ENCODE measurements around the gene NR6A1.

Gene NR6A1

DNA sequence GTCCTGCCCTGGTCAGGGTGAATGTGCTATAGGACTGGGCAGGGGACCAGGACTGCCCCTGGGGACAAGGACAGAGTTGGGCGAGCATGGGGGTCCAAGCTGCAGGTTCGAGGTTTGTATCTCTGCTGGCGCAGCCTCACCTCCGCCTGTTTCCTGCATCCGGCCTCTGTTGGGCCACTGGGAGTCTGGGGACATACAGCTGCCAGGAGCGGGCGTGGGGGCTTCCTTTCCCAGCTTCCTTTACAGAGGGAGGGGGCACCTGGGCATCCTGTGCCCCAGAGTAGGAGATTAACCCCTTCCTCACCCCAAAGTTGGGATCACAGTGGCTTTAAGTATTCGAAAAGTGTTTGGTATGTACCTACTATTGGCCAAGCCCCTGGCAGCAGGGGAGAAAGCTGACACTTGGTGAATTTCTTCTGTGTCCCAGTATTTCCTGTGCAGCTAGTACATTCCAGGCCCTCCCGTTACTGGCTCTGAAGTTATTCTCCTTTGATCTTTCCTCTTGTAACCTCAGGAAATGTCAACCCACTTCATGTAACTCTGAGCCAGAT, 24.8 kb upstream of the NR6A1 start:
- no peak for DNase-seq (ENCODE audit: low read depth in 3 of 3)

DNA sequence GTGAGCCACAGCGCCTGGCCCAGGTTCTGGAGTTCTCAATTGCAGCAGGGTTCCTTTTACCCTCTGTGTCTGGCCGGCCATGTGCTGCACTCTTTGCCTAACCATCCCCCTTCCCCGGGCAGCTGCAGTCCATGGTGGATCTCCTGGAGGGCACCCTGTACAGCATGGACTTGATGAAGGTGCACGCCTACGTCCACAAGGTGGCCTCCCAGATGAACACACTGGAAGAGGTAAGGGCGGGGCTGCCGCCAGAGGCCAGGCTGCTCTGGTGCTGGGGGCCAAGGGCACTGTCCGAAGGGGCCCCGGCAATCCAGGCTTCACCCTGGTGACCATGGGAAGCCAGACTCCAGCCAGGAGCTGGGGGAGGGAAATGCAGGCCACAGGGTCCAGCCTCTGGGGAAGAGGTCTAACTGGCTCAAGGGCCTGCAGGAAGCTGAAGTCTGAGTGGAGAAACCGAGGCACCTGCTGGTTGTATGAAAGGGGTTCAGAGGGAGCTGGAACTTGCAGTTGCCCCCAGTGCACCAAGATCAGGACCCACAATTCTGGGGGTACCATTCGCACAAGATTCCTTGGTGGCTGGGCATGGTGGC, 23.9 kb upstream of the NR6A1 start:
- DNase-seq (ENCODE audit: low read depth in 3 of 3), result no peak

DNA sequence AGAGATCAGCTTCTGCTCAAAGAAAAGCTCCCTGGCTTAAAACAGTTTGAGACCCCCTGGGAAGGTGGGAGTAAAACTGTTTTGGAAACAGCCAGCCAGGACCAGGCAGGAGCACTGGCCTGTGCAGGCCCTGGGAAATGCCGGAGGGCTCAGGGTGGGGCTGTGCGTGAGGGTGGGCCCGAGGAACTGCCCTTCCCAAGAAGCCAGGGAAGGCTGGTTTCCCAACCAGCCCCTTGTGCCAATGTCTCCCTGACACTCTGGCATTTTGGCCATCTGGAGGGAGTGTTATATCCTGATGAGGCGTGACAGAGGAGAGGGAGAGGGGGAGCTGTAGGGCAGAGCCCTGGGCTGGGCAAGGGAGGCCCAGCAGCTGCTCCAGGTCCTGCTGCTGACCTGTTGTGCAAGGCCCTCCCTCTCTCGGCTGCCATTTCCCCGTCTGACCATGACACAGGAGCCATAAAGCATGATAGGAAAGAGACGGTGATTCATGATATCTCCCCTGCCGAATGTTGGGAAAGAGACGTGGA, 22.0 kb upstream of the NR6A1 start:
- no peak for DNase-seq (ENCODE audit: low read depth in 3 of 3)

DNA sequence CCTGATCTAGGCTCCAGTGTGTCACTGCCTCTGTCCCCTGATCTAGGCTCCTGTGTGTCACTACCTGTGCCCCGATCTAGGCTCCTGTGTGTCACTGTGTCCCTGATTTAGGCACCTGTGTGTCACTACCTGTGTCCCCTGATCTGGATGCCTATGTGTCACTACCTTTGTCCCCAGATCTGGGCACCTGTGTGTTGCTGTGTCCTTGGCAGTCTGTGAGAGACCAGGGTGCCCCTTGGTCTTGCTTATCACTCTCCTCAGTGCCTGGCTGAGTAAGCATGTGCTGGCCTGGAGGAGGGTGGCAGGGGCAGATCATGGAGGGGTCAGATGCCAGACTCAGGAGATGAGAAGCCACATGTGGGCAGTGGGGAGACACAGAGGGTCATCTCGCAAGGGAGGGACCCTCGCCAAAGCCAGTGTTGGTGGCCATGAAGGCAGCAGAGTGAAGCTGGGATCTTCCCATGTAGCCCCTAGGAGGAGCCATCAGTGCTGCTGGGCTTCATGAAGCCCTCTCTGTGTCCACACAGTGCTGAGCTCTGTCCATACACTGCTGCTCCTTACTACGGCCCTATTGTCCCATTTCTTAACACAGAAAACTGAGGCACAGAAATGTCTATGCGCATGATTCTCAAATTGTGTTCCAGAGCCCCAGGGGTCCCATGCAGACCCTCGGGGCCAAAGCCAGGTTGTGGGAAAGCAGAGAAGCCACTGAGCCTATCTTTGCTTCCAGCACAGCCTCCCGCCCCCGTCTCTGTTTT, 21.3 kb upstream of the NR6A1 start:
- DNase-seq (ENCODE audit: low read depth in 3 of 3), result no peak

DNA sequence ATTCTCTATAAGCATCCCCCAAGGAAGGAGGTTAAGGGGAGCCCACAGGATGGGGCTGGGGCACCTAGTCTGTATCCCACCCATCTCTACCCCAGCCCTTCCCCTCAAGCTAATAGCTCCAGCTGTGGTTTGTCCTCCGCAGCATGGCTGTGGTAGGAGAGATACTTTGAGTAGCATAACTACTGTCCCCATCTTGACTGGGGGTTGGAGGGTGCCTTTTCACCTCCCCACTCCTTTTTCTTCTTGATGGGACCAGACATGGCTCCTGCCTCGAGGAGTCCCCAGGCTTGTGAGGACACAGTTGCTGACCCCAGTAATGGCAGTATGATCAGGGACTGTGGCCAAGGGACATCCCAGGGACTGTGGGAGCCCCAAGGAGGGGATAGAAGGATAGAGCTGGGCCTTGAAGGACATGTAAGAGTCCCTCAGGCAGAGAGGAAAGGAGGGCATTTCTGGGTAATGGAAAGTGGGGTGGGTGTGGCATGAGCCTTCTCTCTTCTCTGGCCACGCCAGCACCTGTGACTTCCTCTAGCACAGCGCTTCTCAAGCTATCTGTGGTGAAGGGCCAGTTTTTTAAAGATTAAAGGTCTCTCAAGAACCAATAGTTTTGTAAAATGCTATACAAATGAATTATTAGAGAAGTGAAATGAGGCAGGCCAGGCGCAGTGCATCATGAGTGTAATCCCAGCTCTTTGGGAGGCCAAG, 19.8 kb upstream of the NR6A1 start:
- DNase-seq (ENCODE audit: low read depth in 3 of 3), result no peak

DNA sequence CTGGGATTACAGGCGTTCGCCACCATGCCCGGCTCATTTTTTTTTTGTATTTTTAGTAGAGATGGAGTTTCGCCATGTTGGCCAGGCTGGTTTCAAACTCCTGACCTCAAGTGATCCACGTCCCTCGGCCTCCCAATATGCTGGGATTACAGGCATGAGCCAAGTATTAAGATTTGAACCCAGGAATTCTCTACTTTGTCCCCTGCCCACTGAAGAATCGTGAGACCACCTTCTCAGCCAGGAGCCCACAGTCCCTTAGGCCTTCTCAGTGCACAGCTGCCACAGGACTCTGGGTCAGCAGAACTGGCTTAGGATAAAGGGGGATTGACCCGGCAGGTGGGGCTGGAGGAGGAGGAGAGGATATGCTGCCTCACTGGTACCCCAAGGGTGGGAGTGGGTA, 19.2 kb upstream of the NR6A1 start:
- DNase-seq (ENCODE audit: low read depth in 3 of 3), result no peak

DNA sequence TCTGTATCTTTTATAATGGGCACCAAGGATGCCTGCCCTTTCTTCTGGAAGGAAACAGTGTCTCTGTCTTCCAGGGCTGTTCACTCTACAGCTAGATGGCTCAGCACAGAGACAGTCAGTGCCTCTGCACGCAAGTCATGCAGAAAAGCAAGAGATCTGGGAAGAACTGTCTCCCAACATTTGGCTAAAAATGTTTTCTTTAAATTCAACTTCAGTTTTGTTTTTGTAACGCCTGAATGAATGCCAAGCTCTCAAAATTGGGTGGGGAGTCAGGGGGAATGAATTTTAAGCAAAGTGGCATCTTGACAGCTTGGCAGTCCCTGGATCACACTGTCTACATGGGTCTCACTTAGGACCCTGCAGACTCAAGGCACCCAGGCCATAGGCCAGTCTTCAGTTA, 18.4 kb upstream of the NR6A1 start:
- DNase-seq (ENCODE audit: low read depth in 3 of 3), result no peak

DNA sequence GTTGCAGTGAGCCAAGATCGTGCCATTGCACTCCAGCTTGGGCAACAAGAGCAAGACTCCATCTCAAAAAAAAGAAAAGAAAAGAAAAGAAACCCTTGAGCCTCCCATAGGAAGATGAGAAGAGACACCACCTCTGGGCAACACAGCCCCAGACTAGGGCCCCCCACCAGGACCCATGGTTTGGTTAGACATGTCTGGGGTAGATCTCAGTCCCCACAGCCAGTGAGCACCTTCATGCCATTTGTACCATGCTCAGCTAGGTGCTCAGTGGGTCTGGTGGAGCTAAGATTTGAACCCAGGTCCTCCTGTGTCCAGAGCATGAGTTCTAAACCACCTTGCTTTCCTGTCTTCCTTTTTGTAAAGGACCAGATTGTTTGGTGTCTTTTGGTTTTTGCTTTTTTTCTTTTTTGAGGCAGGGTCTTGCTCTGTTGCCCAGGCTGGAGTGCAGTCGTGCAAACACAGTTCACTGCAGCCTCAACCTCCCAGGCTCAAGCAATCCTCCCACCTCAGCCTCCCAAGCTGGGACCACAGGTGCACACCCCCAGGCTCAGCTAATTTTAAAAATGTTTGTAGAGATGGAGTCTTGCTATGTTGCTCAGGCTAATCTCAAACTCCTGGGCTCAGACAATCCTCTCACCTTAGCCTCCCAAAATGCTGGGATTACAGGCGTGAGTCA, 17.6 kb upstream of the NR6A1 start:
- no peak for DNase-seq (ENCODE audit: low read depth in 3 of 3)

DNA sequence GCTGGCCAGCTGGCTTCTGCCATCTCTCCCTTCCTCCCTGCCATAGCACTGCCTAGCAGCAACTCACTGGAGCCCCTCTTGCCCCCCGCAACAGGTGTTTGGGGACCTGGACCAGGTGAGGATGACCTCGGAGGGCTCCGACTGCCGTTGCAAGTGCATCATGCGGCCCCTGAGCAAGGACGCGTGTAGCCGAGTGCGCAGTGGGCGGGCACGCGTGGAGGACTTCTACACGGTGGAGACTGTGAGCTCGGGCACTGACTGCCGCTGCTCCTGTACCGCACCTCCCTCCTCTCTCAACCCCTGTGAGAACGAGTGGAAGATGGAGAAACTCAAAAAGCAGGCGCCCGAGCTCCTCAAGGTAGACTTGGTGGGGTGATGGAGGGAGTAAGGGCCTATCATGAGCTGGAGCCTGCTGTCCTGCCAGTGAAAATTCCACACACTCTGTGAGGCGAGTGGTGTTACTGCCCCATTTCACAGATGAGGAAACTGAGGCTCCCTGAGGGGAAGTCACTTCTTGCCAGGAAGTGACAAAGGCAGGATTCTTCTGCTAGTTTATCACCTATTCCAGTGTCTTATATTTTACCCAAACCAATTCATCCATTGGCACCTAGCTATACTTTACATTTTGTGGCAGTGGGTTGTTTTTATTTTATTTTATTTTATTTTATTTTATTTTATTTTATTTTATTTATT, 15.9 kb upstream of the NR6A1 start:
- DNase-seq (ENCODE audit: low read depth in 3 of 3), result no peak

DNA sequence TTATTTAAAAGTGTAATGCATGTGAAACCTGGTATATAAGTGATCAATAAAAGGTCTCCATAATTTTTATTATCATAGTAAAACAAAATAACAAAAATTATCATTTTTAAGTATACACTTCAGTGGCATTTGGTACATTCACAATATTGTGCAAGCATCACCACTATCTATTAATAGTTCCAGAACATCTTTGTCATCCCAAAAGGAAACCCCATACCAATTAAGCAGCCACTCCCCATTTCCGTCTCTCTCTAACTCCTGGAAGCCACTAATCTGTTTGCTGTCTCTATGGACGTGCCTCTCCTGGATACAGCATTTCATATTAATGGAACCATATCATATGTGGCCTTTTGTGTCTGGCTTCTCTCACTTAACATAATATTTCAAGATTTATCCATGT, 13.4 kb upstream of the NR6A1 start:
- no peak for DNase-seq (ENCODE audit: low read depth in 3 of 3)

DNA sequence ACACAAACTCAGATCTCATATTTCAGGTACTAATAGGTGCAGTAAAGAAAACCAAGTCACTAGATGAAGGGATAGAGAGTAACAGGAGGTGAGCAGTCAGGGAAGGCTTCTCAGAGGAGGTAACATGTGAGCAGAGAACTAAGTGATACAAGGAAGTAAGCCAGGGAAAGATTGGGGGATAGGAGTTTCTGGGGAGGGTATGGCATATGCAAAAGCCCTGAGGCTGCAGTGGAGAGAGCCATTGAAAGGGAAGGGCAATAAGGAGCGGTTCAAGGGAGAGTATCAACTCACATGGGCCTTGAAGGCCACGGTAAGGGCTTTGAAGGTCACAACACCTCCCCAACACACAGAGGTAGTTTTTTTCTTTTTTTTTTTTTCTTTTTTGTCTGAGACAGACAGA, 12.7 kb upstream of the NR6A1 start:
- no peak for DNase-seq (ENCODE audit: low read depth in 3 of 3)

DNA sequence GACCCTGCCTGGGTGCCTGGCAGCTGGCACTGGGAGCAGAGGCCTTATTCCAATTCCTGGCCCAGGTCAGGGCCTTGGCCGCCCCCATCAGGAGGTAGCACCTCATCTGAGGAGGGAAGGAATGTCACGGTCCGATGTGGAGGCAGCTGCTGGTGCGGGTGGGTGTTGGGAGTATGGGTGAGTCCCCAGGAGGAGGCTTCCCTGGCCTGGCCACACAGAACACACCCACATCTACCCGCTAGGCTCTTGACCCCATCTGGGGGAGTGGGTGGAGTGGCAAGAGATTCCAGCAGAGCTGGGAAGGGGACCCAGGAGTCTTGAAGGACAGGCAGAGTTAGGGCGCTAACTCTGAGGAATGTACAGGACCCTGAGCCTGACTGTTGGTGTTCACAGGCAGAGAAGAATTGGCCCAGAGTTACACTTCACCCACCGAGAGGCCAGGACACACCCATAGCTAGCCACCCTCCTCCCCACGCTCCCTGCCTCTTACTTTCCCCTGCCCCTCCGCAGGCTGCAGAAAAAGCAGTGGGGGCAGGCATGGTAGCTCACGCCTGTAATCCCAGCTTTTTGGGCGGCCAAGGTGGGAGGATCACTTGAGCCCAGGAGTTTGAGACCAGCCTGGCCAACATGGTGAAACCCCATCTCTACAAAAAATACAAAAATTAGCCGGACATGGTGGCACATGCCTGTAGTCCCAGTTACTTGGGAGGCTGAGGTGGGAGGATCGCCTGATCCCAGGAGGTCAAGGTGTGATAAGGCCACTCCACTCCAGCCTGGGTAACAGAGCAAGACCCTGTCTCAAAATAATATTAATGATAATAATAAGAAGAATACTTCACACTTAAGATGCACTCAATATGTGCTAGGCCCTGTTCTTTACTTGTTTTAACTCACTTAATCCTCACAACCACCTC, 11.8 kb upstream of the NR6A1 start:
- no peak for DNase-seq (ENCODE audit: low read depth in 3 of 3)

DNA sequence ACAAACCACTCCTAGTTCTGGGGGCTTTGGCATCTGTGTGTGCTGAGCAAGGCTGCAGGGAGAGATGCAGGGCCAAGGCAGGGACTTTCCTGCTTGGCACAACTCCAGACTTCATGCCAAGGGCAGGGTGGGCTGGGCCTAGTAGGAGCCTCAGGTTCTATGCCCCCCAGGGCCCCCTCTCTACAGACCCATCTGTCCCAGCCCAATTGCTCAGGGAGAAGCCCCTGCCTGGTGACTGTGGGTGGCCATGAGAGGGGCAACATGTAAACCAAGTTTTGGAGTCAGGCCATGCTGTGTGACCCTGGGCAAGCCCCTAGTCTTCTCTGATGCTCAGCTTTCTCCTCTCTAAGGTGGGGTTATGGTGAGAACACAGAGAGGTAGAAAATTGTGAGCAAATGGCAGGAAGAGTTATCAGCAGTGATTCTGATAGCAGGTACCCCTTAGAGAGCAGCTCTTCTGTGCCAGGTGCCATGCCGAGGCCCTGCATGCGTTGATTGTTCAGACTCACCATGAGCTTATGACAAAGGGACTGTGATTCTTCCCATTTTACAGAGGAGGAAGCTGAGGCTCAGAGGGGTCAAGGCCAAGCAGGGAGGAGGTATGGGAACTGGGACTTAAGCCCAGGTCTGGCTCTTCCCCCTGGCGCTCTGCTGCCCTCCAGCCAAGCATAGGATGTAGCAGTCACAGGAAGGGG, 11.0 kb upstream of the NR6A1 start:
- no peak for DNase-seq (ENCODE audit: low read depth in 3 of 3)

DNA sequence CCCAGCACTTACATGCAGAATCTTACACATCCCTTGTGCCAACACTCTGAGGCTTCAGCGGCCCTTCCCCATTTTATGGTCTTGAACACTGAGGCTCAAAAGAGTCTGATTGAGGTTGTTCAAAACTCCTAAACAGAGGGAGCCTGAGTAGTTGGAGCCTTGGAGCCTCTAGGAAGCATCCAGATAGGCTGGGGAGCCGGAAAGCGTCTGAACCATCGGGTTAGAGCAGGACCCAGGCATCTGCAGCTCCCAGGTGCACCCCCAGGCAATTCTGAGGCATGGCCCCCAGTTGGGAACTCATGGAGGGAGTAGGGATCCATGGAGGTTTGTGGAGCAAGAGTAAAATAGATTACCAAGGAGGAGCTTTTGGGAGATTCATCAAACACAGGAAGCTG, 9.6 kb upstream of the NR6A1 start:
- DNase-seq (ENCODE audit: low read depth in 3 of 3), result no peak

DNA sequence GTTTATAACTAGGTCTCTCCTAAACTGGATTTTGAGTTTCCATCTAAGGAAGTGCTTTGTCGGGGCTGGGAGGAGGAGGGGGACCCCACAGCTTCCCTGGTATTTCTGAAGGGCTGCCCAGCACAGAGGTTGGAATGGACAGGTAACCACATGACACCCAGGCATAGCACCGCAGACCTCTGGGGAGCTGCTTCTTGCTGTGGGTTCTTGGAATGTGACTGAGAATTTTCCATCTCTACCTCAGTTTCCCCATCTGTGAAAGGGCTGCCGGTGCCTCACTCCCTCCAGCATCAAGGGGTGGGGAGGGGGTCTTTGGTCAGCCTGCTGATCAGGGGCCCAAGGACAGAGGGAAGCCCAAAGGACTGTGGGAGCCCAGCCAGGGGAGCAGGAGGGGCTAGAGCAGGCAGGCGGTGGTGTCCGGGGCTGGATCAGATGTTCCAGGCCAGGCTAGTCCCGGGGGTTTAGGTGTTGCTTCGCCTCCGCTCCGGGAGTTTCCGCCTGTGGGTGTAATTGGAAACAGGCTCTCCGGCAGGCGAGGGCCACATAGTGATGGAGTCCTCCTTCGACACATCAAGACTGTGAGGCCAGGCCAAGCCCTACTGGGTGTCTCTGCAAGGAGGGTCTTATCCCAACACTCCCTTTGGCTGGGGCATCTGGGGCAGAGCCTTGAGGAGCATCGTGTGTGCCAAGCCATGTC, 9.1 kb upstream of the NR6A1 start:
- DNase-seq (ENCODE audit: low read depth in 3 of 3), result no peak

DNA sequence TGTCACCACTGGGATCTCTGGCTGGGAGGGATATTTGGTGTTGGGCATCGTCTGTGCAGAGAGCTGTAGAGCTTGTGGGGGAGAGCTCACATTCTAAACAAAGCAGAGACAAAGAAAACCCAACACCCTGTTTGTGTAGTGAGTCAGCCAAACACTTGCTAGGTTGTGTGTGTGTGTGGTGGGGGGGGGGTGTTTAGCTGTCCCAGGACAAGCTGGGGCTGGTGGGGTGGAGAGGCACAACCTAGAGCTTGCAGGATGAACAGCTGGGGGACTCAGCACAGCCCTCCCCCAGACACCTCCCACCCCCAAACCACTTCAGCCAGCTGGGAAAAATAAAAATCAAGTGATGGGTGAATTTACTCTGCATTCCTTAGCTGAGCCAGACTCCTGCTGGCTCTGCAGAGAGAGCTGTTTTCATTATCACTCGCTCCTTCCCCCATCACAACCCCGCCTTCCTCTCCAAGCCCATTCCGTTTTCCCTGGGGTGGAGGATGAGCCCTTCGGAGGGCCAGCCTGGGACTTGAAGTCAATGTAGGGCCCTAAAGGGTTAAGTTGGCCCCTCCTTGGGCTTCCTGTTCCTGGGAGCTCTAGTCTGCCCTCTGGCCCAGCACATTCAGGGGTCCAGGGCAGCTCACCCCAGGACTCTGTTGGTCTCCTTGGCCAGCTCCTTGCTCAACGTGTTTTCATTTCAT, 8.4 kb upstream of the NR6A1 start:
- no peak for DNase-seq (ENCODE audit: low read depth in 3 of 3)

DNA sequence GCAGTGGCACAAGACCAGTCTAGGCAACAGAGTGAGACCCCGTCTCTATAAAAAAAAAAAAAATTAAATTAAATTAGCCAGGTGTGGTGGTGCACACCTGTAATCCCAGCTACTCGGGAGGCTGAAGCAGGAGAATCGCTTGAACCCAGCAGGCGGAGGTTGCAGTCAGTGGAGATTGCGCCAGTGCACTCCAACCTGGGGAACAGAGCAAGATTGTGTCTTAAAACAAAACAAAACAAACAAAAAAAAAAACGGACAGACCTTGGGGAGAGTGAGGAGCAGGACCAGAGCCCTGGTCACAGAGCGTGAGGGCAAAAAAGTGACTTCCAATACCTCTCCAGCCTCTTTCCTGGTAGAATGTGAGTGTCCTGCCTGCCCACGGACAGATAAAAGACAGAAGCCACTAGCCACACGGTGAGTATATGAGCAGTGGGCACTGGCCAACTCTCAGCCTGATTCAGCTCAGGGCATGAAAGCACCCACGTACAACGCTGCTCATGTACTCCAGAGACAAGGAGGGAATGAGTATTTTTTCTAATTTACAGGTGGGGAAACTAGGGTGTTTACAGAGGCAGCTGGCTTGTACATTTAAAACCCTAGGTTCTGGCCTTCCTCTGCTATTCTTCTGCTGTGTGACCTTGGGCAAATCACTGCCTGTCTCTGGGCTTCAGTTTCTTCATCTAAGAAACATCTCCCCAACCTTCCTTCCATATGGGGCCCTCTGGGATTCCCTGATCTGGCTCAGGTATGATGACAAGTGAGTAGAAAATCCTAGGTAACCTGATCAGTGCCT, 7.7 kb upstream of the NR6A1 start:
- no peak for DNase-seq (ENCODE audit: low read depth in 3 of 3)
